GM19193 (cell line): ENCODE measurements around the gene APH1B.

Experiments used
- POLR2A ChIP-seq: IDR thresholded peaks from 4 replicates; pipeline ENCODE4 v1.6.1; 2011; ENCODE audit not compliant: insufficient read depth, insufficient read length; ENCODE audit errors: extremely low read depth

APH1B gene

DNA sequence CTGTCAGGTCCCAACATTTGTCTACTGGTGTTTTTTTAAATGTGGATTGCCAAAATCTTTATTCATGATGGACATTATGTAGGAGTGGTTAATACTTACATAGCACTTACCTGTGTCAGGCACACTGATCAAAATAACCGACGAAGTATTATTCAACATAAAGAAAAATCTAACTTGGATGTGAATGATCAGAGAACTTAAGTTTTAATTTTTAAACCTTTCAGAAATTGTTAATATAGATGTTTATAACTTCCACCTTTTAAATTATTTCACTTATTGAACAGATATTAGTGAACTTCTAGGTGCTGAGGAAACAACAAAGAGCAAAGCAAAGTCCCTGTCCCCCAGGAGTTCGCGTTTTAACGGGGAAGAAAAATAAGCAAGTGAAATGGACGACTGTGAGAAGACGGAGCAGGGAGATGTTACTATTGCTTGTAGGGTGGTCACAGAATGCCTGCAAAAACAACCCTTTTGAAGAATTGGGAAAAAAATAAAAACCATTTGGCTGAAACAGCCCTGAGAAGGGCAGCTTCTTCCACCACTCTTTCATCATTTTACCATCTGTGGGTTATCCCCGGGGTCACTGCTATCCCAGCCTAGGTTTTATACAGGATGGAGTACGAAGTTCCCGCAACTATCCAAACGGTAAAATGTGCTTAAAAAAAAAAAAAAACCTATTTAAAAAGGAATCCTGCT is 915 bp upstream of the APH1B start:
- TF ChIP-seq POLR2A, result no peak

DNA sequence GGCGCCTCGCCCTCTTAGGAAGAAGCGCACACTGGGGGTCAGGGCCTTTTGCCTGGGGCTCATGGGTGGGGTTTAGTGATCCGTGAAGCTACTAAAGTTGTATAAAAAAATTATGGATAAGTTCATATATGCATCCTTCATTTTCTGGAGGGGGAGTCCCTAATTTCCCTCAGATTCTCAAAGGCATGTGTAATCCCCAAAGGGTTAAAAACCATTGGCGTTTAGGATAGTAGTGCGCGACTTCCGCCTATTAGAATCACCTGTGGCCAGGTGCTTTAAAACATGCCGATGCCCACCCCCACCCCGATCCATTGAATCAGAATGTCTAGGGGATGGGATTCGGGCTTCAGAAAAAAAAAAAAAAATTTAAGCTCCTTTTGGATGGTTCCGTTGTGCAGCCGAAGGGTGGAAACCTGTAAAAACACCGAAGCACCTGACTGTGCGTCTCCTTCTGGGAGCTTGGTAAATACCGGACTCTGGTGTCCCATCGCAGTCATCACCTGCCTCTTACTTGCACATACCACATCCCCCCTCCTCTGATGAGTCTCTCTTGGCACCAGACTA is 570 bp downstream of the APH1B start:
- TF ChIP-seq POLR2A, result no peak

DNA sequence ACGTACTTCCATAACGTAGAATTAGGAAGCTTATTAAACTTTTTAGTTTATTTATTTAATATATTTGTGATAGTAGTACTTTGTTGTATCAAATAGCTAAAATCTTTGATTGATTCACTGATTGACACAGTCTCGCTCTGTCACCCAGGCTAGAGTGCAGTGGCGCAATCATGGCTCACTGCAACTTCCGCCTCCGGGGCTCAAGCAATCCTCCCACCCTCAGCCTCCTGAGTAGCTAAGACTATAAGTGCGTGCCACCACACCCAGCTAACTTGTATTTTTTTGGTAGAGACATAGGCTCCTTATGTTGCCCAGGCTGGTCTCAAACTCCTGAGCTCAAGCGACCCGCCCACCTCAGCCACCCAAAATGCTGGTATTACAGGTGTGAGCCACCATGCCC is 5.7 kb downstream of the APH1B start:
- no peak for TF ChIP-seq POLR2A

DNA sequence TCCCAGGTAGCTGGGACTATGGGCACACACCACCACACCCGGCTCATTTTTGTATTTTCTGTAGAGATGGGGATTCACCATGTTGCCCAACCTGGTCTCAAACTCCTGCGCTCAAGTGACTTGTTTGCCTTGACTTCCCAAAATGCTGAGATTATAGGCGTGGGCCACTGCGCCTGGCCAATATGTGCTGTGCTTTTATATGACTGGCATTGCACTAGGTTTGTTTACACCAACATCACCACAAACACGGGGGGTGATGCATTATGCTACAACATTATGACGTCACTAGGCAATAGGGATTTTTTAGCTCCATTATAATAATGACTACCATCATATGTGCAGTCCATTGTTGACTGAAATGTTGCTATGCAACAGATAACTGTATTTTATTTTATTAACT is 6.9 kb downstream of the APH1B start:
- no peak for TF ChIP-seq POLR2A

DNA sequence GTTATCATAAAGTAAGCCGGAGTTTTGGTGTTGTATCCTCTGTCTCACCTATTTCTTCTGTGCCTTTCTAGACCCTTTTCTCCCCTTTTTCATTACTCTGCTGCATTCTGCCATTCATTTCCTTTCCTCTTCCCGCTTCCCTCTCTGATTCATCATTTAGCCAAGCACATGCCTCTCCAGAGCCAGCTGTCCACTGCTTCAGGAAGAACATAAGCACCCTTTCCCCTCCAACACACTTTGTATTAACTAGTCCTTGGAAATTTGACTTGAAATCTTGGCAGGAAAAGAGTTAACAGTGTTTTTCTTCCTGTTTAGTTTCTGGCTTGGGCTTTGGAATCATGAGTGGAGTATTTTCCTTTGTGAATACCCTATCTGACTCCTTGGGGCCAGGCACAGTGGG is 9.7 kb downstream of the APH1B start:
- no peak for TF ChIP-seq POLR2A

DNA sequence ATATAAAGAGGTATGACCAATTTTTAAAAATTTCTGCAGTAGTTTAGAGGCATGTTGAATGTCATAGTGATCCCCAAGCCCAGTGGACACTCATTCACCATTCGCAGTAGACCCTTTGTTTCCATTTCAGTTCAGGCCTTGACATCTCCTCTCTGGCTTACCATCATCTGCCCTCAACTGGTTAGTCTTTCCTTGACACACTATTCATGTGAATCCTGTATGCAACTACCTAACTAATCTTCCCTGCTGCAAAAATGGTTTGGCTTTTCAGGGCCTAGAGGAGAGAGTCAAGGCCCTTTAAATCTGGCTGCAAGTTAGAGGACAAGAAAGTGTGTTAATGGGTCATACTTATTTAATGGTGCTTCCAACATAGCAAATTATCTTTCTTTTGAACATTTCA is 10.9 kb downstream of the APH1B start:
- TF ChIP-seq POLR2A, result no peak

DNA sequence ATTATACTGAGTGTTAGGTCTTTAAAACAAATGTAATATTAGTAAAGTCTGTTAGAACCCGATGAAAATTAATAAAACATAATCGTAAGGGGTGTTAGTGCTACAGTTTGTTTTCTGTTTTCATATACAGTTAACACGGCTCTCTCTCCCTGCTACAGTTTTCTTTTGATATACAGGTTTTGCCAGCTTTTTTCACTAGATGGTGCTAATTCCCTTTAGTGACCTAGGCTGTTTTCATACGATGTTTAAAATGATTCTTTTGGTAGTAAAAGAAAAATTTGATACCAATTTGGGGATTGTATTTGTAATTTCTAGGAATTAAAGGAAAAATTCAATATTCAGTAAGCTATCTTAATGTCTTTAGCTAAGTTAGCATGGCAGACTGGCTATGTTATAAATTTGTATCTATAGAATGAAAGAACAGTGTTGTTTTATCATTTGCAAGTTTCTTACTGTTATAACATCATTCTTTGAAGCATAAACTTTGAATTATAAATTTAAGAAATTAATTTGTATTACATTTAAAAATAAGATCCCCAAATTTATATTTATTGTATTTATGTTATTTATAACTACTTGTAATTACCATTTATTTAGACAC is 11.5 kb downstream of the APH1B start:
- no peak for TF ChIP-seq POLR2A

DNA sequence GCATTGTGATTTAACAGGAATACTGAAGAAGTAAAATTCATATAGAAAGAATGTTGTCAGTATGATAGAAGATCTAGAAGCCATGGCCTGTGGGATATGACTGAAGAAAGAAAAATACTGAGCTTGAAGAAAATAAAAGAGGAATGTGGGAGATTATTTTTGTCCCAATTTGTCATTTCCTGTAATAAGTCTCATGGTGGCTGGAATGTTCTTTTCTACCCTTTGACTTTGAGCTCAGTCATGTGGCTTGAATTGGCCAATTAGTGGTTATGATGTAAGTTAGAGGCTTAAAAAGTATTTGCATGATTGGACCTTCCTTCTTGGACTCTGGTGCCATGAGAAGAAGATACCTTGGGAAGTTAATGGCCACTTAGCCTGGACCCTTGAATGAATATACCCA is 14.1 kb downstream of the APH1B start:
- no peak for TF ChIP-seq POLR2A

DNA sequence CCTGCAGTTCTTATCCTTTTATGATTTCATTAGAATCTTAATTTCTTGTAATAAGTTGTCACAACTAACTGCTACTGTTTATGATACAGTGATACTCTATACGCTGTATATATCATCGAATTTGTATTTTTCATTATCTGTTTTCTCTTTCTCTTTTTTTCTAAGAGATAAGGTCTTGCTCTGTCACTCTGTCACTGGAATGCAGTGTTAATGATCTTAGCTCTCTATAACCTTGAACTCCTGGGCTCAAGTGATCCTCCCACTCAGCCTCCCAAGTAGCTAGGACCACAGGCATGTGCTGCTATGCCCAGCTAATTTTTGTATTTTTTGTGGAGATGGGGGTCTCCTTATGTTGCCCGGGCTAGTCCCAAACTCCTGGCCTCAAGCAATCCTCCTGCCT is 14.8 kb downstream of the APH1B start:
- TF ChIP-seq POLR2A, result no peak

DNA sequence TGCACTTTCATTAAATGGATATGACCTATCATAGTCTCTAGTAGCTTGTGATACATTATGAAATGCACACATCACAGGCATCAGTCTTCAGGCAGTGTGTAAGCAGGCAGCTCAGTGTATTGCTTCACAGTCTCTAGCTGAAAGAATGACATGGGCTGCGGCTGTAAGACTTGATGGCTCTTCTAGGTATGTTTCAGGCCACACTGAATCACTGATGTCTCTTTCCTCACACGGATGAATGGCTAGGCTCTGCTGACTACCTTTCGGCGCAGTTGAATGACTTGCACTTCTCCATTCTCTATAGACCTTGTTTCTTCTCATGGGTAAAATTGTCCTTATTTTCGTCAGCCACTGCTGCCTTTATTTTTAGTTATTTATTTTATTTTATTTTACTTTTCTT is 15.4 kb downstream of the APH1B start:
- TF ChIP-seq POLR2A, result no peak

DNA sequence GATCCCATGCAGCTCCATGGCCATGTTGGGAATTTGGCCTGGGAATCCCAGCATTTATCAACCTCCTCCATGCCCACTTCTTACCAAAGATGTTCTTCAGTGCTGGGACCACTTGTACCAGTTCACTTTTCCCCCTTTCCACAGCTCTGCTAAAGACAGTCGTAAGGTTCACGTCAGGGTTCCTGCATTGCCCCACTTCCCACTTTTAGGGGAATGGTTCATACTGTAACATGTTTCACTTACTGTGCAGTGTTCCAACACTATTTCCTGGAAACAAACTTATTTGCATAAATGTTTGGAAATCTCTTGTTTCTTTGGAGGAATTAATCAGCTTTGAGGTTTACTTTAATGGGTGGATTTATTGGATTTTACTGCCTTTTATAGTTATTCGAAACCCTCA is 17.0 kb downstream of the APH1B start:
- no peak for TF ChIP-seq POLR2A

DNA sequence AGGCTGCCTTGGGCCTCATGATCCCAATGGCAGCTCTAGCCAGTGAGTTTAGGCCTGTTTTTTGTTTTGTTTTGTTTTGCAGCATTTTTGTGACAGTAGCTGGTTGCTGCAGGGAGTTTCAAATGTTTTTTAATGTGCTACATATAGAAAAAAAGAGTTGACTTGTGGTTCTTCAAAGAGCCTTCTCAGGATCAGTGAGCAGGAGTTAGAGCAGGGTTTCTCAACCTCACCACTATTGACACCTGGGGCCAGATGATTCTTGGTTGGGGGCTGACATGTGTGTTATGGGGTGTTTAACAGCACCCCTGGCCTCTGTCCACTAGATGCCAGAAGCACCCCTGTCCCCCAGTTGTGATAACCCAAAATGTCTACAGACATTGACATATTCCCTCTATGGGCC is 17.9 kb downstream of the APH1B start:
- no peak for TF ChIP-seq POLR2A

DNA sequence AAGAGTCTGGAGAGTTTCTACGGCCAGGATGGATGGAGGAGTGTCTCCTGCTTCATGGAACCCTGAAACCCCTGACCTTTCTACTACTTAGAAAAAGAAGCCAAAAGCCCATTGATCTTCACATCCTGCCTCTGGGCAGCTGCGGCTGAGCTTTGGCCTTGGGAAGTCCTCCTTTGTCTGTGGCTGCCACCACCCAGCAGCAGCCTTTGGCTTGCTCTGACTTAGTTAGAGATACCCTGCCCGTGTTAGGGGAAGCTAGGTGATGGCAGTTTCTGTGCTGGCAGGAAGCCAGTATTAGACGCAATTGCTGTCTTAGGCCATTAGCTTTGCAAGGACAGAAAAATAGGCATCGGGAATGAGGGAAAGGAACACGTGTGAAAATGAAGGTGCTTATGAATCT is 18.8 kb downstream of the APH1B start:
- TF ChIP-seq POLR2A, result no peak

DNA sequence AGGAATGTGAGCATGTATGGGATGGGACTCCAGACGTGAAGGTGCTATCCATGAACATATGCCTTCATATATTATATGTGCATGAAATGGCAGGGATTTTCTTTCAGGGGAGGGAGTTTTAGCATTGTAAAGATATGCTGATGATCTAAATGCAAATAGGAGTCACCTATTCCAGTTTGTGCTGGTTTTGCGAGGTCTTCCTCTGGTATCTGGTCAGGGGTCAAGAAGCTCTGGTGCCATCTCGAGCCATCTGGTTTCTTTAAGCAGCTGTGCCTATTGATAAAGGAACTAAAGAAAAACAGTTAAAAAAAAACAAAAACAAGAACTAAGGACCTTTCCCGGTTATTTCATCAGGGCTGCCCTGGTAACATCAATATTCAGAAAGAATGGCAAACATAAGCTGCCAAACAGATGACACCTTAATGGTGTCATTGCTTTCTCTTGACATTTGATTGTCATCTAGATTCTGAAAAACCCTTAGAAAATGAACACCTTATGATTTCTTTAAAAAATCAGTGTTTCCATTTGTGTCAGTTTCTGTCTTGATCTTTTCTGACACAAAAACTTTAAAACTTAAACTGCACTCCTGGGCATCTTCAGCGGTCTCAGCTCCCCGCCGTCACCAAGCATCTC is 22.7 kb downstream of the APH1B start:
- no peak for TF ChIP-seq POLR2A

DNA sequence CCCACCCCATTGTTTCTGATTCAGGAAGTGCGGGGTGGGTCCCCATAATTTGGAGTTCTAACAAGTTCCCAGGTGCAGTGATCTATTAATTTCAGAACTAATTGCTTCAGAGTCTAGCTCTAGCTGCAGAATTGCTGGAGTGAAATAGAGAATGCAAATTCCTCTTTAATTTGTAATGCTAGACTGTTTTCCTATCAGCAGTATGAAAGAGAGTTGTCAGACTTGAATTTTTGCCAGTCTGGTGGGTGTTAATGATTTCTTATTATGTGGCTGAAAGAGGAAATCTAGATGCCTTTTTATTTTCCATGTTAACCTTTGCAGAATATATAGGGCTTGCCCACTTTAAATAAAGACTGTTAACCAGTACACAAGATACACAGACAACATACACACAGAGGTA is 23.7 kb downstream of the APH1B start:
- no peak for TF ChIP-seq POLR2A

DNA sequence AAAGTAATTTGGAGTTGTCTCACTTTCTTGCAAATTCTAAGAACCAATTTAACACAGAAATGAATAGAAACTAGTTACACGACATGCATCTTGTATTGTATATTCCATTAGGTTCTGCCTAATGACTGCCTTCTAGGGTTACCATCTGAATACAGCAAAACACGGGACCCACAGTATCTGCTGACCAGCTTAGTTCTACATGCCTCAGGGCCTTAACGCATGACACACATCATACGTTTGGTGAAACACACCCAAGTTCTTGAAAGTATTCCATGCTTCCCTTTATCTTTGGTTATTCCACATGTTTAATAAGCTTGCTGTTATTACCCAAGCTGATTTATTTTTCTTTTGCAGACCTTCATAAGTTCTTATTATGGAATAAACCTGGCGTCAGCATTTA is 27.9 kb downstream of the APH1B start:
- no peak for TF ChIP-seq POLR2A
